Progenitor cell of endocrine pancreas (in vitro differentiated cells): ENCODE results near the gene WIPI1. TPM values are rescaled to one million over a fixed set of nuclear protein-coding genes. Genes with fewer than 3 reads are reported as not detected.
"Not testable (repeated sequence)": the region's sequence is repeated elsewhere in the genome, so short reads cannot be mapped to it uniquely, and the experiment has no call there.

Experiments
- DNase-seq: peaks from one replicate; pipeline ENCODE4 v3.0.0; 2021; ENCODE audit warnings: low spot score; ENCODE audit not compliant: unreplicated experiment
- H3K27ac Mint-ChIP-seq: 2 replicates; pipeline ENCODE4 v1.8.0; 2021; ENCODE audit warnings: mild to moderate bottlenecking, moderate library complexity, mixed read lengths
- H3K27me3 Mint-ChIP-seq: 2 replicates; pipeline ENCODE4 v1.8.0; 2021; ENCODE audit warnings: mixed read lengths
- H3K36me3 Mint-ChIP-seq: 2 replicates; pipeline ENCODE4 v1.8.0; 2022; ENCODE audit warnings: mixed read lengths; ENCODE audit not compliant: insufficient read depth
- H3K4me1 Mint-ChIP-seq: 2 replicates; pipeline ENCODE4 v1.8.0; 2021; ENCODE audit warnings: low read depth, mixed read lengths
- H3K4me3 Mint-ChIP-seq: 2 replicates; pipeline ENCODE4 v1.8.0; 2021; ENCODE audit warnings: low read depth, mild to moderate bottlenecking, moderate library complexity, mixed read lengths
- H3K9me3 Mint-ChIP-seq: 2 replicates; pipeline ENCODE4 v1.8.0; 2021; ENCODE audit warnings: low read depth, mixed read lengths
- CTCF ChIP-seq: fragments of 200-600 bp; sonication (generic); IDR thresholded peaks from one replicate; pipeline ENCODE4 v1.5.0; 2021; ENCODE audit warnings: antibody characterized with exemption, mild to moderate bottlenecking; ENCODE audit not compliant: unreplicated experiment
- total RNA-seq: library from RNA; stranded (reverse); gene quantifications from 2 replicates; pipeline ENCODE4 v1.2.1, GENCODE V29; 2021

WIPI1 gene
- total RNA-seq, 1 donor from 2014 or later: 53.5 TPM

DNA sequence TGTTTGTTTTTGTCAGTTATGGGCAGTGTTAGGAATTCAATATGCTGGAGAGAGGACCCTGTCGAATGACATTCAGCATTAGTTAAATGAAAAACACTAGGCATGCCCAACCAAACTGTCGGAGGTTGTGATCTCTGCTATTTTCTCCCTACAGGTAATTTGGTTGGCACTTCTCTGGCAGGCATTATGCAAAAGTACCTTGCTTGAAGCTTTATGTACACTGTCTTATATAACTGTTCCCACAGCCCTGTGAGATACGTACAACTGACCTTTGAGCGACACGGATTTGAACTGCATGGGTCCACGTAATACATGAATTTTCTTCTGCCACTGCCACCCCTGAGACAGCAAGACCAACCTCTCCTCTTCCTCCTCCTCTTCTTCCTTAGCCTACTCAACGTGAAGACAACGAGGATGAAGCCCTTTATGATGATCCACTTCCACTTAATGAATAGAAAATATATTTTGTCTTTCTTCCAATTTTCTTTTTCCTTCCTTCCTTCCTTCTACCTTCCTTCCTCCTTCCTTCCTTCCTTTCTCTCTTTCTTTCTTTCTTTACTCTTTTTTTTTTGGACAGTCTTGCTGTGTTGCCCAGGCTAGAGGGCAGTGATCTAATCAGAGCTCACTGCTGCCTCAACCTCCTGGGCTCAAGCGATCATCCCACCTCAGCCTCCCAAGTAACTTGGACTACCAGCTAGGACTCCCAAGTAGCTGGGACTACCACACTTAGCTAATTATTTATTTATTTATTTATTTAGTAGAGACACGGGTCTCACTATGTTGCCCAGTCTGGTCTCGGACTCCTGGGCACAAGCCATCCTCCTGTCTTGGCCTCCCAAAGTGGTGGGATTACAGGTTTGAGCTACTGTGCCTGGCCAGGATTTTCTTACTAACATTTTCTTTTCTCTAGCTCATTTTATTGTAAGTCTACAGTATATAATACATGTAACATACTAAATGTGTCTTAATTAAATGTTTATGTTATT is 77.3 kb downstream of the WIPI1 start:
- H3K9me3 Mint-ChIP-seq: no peaks in the 10 kb centered on the region
- H3K4me3 Mint-ChIP-seq: no peak overlapping the region
- H3K36me3 Mint-ChIP-seq: no peaks in the 10 kb centered on the region
- H3K27ac Mint-ChIP-seq: no peak overlapping the region
- peaks cover 9% of the 10 kb centered on the region for H3K4me1 Mint-ChIP-seq
- peaks cover 12% of the 10 kb centered on the region for H3K27me3 Mint-ChIP-seq
- no peak for TF ChIP-seq CTCF
- no peak for DNase-seq

DNA sequence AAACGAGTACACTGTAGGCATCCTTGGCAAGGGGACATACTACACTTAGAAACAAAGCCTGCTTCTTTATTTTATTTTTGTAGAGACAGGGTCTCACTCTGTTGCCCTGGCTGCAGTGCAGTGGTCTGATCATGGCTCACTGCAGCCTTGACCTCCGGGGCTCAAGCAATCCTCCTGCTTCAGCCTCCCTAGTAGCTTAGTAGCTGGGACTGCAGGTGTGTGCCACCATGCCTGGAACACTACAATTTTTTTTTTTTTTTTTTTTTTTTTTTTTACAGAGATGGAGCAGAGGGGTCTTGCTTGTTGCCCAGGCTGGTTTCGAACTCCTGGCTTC is 78.2 kb downstream of the WIPI1 start:
- H3K27me3 Mint-ChIP-seq: peaks cover 12% of the 10 kb centered on the region
- no peak for DNase-seq
- H3K9me3 Mint-ChIP-seq: no peaks in the 10 kb centered on the region
- H3K27ac Mint-ChIP-seq: no peak overlapping the region
- H3K4me1 Mint-ChIP-seq: peaks cover 9% of the 10 kb centered on the region
- no peak overlapping the region for H3K4me3 Mint-ChIP-seq
- TF ChIP-seq CTCF: no peak
- H3K36me3 Mint-ChIP-seq: no peaks in the 10 kb centered on the region

DNA sequence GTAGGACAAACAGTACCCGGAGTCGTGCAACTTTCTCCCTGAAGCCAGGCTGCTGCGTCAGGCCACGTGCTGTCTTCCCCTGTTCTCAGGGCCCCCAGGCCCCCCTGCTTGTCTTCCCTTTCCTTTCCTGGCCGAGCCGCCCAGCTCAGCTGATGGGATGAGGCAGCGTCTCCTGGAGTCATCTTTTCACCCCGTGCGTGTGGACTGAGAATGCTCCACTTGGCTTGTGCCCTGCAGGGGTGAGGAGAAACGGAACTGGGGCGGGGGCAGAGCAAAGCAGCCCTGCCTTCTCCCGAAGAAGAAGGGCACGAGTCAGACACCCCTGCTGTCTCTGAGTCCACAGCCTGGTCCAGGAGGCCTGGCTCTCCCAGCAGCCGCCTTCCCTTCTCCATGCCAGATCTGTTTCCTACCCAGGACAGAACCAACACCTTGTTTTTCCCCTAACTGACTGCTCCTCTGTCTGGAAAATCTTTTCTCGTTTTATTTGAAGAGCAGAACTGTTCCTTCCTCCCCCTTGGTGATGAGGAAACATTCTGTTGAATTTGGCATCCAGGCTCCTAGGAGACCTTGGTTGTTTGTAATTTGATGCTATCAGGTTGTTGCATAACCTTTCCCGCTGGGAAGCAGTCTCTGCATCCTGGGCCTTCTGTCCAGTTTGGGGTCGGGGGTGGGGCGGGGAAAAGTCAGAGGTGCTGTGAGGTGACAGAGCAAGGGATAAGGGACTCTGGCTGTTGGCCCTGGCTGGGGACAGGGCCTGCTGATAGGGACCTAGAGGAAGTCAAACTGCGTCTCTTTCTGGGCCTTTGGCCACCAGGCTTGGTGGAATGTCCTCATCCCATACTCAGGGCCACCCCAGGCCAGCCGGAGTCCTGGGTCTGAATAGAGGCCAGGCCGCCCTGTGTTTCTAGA is 78.8 kb downstream of the WIPI1 start:
- Mint-ChIP-seq H3K36me3 (no peaks in the 10 kb centered on the region), H3K4me3 (no peak overlapping the region), H3K27ac (no peak overlapping the region), H3K4me1 (peaks cover 9% of the 10 kb centered on the region), H3K27me3 (peaks cover 12% of the 10 kb centered on the region), H3K9me3 (no peaks in the 10 kb centered on the region)
- TF ChIP-seq CTCF: no peak
- no peak for DNase-seq

GRCh38 chr17:68377771-68378267 is 79.5 kb downstream of the WIPI1 start:
- H3K27ac Mint-ChIP-seq: no peak overlapping the region

DNA sequence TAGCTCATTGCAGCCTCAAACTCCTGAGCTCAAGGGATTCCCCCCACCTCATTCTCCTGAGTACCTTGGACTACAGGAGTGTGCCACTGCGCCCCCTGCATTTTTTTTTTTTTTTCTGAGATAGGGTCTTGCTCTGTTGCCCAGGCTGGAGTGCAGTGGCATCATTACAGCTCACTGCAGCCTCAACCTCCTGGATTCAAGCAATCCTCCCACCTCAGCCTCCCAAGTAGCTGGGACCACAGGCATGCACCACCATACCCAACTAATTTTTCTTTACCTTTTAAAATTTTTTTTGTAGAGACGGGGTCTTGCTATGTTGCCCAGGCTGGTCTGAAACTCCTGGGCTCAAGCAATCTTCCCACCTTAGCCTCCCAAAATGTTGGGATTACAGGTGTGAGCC is 81.1 kb downstream of the WIPI1 start:
- DNase-seq, H3K4me1 Mint-ChIP-seq, H3K27ac Mint-ChIP-seq, H3K9me3 Mint-ChIP-seq, H3K4me3 Mint-ChIP-seq, H3K36me3 Mint-ChIP-seq: not testable (repeated sequence)
- peaks cover 12% of the 10 kb centered on the region for H3K27me3 Mint-ChIP-seq

More at GRCh38 chr17:68377771-68378267, 79.5 kb downstream of the WIPI1 start:
- no peaks in the 10 kb centered on the region for H3K9me3 Mint-ChIP-seq
- H3K4me1 Mint-ChIP-seq: peaks cover 9% of the 10 kb centered on the region
- DNase-seq: no peak
- H3K27me3 Mint-ChIP-seq: peaks cover 12% of the 10 kb centered on the region
- no peaks in the 10 kb centered on the region for H3K36me3 Mint-ChIP-seq
- no peak for TF ChIP-seq CTCF
- peak overlapping the region; percentile 37 for H3K4me3 Mint-ChIP-seq
